ENCODE measurements around the gene KBTBD7.

DNA sequence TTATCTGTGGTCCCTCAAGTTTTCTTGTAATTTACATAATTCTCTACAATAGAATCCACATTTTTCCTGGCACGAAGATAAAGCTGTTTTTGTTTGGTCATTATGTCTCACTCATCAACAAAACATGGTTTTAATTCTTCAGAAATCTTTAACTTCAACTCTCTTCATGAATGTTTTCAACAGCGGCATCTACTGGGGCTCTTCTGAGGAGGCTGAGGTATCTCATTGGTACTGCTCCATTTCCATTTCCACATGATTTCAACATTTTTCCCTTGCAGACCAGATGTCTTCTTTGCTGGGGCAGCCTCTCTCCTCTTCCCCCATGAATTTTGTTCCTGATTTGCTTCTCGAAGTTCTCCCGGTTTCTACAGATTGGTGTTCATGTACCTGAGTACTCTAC lies 5.8 kb upstream of the KBTBD7 start:
- TF ChIP-seq, protein P1, sequence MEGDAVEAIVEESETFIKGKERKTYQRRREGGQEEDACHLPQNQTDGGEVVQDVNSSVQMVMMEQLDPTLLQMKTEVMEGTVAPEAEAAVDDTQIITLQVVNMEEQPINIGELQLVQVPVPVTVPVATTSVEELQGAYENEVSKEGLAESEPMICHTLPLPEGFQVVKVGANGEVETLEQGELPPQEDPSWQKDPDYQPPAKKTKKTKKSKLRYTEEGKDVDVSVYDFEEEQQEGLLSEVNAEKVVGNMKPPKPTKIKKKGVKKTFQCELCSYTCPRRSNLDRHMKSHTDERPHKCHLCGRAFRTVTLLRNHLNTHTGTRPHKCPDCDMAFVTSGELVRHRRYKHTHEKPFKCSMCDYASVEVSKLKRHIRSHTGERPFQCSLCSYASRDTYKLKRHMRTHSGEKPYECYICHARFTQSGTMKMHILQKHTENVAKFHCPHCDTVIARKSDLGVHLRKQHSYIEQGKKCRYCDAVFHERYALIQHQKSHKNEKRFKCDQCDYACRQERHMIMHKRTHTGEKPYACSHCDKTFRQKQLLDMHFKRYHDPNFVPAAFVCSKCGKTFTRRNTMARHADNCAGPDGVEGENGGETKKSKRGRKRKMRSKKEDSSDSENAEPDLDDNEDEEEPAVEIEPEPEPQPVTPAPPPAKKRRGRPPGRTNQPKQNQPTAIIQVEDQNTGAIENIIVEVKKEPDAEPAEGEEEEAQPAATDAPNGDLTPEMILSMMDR (IDR thresholded peaks at IDR 0.05): no peak
- TF ChIP-seq EZH2 (IDR thresholded peaks at IDR 0.05; ENCODE audit: borderline replicate concordance, insufficient read depth, low read depth, low read length, poor library complexity, severe bottlenecking): no peak

Data from B cell (primary cell).